SK-N-SH (cell line): Measurements from ENCODE around the gene C4orf33.

ENCODE experiments used
- CTCF ChIP-seq: fragments of 200-600 bp; sonication (generic); IDR thresholded peaks from 2 replicates; pipeline ENCODE4 v1.6.1; 2017; ENCODE audit warnings: antibody characterized with exemption, mild to moderate bottlenecking, moderate library complexity
- EZH2phosphoT487 ChIP-seq: fragments of 200-600 bp; sonication (generic); IDR thresholded peaks from 2 replicates; pipeline ENCODE4 v1.6.1; 2017; ENCODE audit warnings: low read depth, mixed run types, mild to moderate bottlenecking, antibody characterized with exemption, moderate library complexity, borderline replicate concordance
- FOSL2 ChIP-seq: IDR thresholded peaks from 2 replicates; pipeline ENCODE4 v1.4.0; 2012; ENCODE audit warnings: low read depth, mild to moderate bottlenecking, moderate library complexity, borderline replicate concordance
- FOXJ3 ChIP-seq: sonication (generic); formaldehyde crosslinking; IDR thresholded peaks from 2 replicates; pipeline ENCODE4 v1.5.1; 2020; ENCODE audit warnings: mild to moderate bottlenecking, missing genetic modification reagents
- GABPA ChIP-seq: IDR thresholded peaks from 2 replicates; pipeline ENCODE4 v1.4.0; 2012; ENCODE audit warnings: low read depth, mild to moderate bottlenecking
- IRF3 ChIP-seq: fragments of 150-350 bp; IDR thresholded peaks from 2 replicates; pipeline ENCODE4 v1.6.1; 2016; ENCODE audit warnings: mild to moderate bottlenecking, low read depth, low read length
- MAX ChIP-seq: IDR thresholded peaks from 2 replicates; pipeline ENCODE4 v1.4.0; 2012; ENCODE audit warnings: low read depth
- POLR2AphosphoS5 ChIP-seq: IDR thresholded peaks from 2 replicates; pipeline ENCODE4 v1.6.1; 2012; ENCODE audit warnings: low read depth, low read length
- RCOR1 ChIP-seq: fragments of 150-350 bp; IDR thresholded peaks from 2 replicates; pipeline ENCODE4 v1.6.1; 2017; ENCODE audit warnings: antibody characterized with exemption, low read length
- SIN3A ChIP-seq: IDR thresholded peaks from 2 replicates; pipeline ENCODE4 v1.6.1; 2012; ENCODE audit warnings: low read depth, mild to moderate bottlenecking, low read length, moderate library complexity, borderline replicate concordance
- TCF12 ChIP-seq: IDR thresholded peaks from 2 replicates; pipeline ENCODE4 v1.4.0; 2012
- USF2 ChIP-seq: fragments of 150-350 bp; IDR thresholded peaks from 2 replicates; pipeline ENCODE4 v1.6.1; 2017; ENCODE audit warnings: antibody characterized with exemption, low read length, low read depth, borderline replicate concordance

DNA sequence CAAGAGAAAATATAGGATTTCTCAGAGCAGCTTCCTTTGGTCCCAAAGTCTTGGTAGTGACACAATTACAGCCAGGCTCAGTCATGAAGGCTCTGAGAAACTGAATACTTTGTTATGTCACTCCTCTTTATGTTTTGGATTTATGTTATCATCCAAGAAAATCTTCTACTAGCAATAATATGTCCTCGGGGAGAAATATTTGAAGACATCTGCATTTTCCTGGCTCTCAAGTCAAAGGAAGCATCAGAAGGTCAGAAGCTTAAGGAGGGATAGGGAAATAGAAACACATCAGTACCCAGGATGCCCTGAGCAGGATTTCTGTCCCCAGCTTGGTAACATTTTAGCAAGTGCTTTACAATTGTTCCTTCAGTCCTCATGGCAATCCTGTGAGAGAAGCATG, 54.0 kb downstream of the C4orf33 start:
- TF ChIP-seq CTCF = no peak
- TF ChIP-seq TCF12 = no peak
- no peak for TF ChIP-seq FOSL2
- TF ChIP-seq RCOR1 = no peak
- TF ChIP-seq USF2 = no peak
- TF ChIP-seq POLR2AphosphoS5 = no peak
- TF ChIP-seq MAX = no peak
- TF ChIP-seq EZH2phosphoT487 = no peak
- no peak for TF ChIP-seq GABPA
- no peak for TF ChIP-seq FOXJ3 (CRISPR knock-in tag)
- TF ChIP-seq SIN3A = no peak
- no peak for TF ChIP-seq IRF3
